ENCODE results near the gene BFSP2.
A peak's percentile ranks its signal among the peaks of the same experiment; 100 is the strongest.

Gene BFSP2

GRCh38 chr3:133383741-133384140 is 16.1 kb upstream of the BFSP2 start:
- no peak for DNase-seq

DNA sequence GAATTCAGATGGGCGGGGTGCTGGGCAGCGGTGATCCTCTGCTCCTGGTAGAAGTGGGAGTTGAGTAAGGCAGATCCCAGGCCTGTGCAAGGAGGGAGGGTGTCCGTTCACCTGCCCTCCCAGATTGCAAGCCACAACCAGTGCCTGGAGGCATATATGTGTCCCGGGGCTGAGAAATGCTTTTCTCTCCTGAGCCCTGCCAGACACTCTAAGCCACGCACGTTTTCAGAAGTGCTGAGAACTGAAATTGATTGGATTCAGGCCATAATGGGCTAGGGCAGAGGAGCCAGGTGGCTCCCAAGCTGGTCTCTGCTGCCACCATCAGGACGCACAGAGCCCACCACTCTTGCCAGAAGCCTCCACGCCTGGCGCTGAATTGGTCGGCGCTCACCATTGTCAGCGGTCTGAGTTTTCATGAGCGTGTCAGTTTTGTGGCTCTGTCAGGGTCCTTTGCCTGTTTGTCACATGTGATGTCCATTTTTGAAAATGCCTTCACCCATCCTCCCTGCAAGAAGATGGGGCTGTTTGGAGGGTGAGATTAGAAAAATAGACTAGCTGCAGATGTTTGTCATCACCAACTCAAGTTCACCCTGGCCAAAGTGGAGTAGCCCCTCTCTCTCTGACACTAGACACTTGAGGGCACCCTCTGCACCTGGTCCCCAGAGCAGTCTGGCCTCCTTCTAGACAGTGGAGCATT is 15.4 kb upstream of the BFSP2 start:
- peak in 1 of 5 donors; percentile 21 for DNase-seq

- no peak for DNase-seq
Measured at GRCh38 chr3:133386876-133387275, 13.0 kb upstream of the BFSP2 start.

DNA sequence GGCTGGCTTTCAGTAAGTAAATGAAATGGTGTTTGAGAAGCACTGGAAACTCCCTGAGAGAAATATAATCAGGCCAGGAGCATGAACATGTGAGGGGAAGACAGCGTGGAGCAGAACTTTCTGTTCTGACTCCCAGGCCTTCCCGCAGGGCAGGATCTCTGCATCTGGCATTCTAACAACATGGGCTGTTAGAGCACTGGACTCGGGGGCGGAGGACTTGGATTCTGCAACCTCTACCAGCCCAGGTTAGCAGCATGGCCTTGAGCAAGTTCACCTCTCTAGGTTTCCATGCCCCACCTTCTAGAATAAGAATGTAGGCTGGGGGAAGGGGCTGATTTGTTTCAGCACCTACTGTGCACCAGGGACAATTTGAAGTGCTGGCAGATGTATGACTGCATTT is 12.5 kb upstream of the BFSP2 start:
- no peak for DNase-seq

DNA sequence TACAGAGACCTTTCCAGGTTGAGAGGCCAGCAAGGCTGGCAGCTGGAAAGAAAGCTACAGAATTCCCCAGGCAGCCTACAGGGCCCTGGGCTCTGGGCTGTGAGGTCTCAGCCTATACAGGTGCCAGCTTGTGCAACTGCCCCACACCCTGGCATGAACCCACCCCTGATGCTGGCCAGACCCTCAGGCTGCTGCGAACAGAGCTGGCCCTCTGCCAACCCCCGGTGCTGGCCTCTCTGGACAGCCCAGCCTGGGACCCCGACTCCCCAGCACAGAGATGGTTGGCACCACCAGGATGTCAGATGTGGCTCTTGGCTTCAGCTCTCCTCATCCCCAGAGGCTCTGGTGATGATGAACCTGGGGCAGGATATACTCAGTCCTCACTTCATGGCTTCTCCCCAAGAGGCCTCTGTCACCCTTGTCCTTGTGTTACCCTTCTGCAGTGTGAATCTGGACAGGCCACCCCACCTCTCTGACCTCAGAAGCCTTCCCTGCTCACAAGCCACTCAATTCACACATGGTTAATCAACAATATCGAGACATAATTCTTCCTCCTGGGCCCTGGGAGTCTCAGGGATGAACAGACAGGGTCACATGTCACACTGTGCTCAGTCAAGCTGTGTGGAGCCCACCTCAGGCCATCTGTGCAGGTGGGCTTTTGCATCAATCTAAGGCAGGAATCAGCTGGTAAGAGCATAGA is 11.0 kb upstream of the BFSP2 start:
- no peak for DNase-seq

- no peak for DNase-seq
Measured at GRCh38 chr3:133390715-133391114, 9.1 kb upstream of the BFSP2 start.

- DNase-seq = no peak
Measured at GRCh38 chr3:133393204-133393603, 6.7 kb upstream of the BFSP2 start.

DNA sequence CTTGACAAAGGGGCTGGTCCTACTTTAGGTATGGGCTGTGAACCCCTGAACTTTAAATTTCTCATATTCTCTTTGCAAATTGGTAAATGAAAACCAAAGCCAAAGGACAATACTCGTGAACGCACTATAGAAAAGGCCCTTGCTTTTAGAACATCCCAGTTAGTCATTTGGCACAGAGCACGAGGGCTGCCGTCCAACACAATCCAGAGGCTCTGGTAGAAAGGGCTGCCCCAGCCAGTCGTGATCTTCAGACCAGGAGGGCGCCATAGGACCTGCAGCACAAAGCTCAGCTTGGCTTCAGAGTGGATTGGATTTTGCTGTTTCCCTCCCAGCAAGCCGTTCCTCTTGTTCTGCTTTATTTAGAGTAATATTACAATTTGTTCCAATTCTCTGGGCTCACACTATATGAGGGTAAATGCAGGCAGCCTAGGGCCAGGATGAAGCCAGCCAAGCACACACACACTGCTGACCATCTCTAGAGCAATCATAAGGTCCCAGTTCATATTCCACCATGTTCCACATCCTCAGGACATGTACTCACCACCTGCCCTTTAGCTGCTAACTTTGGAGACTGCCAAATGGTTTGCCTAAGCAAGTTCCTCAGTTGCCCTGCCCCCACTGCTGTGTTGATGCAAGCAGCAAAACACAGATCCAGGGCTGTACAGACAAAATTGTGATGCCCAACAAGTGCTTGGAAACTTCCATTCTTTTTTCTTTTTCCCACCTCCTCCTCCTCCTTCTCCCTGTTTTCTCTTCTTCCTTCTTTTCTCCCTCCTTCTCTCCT is 6.0 kb upstream of the BFSP2 start:
- no peak for DNase-seq

DNA sequence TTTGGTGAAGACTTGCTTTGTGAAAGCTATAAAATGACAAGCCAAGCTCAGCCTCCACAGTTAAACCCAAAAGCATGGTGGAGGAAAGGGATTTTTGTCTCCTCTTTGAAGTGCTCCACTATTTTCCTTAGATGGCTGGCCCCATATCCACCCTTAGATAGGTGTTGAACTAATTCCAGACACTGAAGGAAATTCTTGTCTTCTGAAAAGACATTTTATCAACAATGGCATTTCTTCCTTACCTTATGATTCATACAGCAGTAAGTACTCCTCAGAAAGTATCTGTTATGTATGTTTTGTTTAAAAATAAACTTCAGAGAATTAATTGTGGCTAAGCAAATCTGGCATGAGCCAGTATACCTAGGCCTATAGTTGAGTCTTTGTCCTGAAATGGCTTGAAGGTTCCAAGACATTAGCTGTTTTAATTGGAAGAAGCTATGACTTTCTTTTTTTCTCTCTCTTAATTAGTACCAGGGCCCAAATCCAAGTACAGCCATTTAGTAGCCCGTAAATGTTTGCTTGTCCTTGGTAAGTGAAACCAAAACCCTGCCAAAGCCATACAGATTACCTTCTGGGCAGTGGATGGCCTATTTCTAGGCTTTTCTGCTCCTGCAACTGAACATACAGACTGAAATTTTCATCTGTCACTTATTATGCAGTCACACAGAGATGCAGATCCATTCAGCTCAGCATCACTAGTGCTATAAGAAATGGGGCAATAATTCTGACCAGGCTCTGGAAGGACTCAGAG is 5.1 kb upstream of the BFSP2 start:
- DNase-seq = no peak

GRCh38 chr3:133396906-133397305 is 3.0 kb upstream of the BFSP2 start:
- DNase-seq = no peak

DNA sequence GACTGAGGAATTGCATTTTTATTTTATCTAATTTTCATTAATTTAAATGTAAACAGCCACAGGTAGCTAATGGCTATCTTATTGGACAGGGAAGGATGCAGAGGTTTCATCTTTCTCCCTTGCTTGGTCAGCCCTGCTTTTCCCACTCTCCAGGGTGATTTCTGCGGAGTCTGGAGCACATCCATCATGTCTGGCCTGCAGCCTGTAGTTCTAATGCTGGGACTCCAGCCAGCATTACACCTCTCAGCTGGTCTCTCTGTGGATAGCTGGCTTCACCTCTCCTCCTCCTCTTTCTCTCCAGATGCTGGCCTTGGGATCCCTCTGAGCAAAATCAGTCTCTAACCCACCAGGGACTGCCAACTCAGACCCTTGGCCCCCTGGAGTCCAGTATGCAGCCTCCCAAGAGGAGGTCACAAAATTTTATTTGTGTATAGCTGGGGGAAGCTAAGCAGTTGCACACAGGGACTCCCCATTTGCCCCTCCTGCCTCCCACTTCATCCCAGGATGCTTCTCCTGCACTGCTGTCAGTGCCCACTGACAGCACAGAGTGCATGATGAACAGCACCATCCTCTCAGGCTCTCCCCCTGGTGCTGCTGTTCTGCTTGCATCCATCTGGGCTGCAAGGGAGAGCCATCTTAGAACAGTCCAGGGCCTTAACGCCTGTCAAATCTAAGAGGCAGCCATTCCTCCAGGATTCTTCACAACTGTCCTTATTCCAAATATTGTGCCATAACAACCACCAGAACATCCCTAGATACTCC is 1.7 kb downstream of the BFSP2 start:
- no peak for DNase-seq

- no peak for DNase-seq
Measured at GRCh38 chr3:133404920-133405319, 5.1 kb downstream of the BFSP2 start.

- DNase-seq = no peak
Measured at GRCh38 chr3:133408366-133408765, 8.5 kb downstream of the BFSP2 start.

DNA sequence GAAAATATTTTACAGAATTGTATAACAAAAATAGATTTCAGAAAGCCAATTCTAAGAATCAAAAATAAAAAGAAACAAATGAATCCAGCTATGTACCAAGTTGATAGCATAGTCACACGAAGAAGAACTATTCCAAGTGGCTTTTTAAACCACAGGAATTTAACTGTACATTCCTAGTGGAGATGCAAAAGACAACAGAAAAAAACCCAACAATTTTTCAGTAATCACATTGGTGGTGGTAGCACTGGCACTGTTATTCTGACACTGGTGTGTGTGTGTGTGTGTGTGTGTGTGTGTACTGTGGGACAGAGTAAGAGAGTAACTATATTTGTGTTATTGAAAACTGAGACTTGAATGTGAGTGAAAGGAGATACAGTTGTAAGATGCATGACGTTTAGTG is 9.1 kb downstream of the BFSP2 start:
- DNase-seq = no peak

DNA sequence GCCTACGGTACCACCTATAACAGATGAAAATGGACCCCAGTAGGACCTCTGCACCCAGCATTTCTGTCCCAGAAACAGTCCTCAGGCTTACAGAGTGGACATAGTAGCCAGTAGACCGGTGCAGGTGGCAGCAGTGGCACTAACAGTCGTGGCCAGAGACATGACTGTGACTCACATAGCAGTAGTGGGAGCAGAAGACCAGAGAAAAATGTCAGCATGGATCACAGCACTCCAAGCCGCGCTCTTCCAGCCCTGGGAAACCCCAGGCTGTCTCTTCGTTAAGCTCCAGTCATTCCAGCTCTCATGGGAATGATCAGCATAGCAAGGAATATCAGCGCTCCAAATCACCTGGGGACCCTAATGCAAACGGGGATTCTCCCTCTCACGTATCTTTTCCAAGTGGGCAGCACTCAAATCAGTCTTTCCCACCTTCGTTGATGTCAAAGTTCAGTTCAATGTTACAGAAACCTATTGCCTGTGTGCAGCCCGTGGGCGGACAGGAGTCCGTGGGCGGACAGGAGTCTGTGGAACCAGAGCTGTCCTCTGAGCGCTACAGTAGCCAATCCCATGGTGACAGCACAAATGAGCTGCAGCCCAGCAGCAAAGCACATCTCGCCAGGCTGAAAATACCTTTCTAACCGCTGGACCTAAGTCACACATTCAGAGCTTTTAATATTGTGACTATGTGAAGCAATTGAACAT is 10.5 kb downstream of the BFSP2 start:
- no peak for DNase-seq

- no peak for DNase-seq
Measured at GRCh38 chr3:133412183-133413132, 12.6 kb downstream of the BFSP2 start.

DNA sequence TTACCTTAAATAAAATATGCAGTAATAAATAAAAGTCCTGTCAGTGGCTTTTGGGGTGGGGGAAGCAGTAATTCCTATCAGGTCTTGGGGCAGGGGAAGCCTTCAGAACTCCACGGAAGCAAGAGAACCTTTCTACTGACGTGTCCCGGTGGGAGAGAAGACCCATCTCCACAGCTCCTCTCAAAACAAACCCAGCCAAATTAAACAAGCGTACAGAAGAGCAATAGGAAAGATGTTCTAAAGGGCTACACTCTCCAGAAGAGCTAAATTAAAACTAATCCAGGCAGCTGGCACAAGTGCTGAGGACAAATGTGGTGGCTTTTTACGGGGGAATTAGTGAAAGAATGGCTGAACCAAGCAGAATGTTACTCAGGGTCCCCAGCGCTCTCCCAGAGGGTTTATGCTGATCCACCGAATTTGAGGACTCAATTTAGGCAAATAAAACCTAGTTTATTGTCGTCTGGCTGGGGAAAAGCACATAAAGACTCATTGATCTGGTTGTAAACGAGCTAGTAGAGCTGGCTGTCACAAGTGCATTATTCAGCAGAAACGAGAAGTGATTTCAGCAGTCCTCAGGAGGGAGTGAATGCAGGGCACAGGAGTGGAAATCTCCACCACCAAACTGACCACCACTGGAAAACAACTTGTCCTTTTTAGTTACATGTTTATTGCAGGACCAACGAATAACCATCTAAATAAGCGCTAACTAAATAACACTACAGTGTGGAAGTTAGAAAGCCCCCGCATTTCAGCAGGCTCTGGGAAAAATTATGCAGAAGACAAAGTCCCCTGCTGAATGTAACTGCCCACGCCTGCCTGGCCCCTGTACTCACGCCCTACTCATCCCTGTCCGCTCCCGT is 13.5 kb downstream of the BFSP2 start:
- DNase-seq = peak in 1 of 5 donors; percentile 7

DNA sequence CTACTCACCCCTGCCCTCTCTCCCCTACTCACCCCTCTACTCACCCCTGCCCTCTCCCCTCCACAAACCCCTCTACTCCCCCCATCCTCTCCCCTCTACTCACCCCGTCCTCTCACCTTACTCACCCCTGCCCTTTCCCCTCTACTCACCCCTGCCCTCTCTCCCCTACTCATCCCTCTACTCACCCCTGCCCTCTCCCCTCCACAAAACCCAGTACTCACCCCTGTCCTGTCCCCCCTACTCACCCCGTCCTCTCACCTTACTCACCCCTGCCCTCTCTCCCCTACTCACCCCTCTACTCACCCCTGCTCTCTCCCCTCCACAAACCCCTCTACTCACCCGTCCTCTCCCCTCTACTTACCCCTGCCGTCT is 14.2 kb downstream of the BFSP2 start:
- DNase-seq = no peak

DNA sequence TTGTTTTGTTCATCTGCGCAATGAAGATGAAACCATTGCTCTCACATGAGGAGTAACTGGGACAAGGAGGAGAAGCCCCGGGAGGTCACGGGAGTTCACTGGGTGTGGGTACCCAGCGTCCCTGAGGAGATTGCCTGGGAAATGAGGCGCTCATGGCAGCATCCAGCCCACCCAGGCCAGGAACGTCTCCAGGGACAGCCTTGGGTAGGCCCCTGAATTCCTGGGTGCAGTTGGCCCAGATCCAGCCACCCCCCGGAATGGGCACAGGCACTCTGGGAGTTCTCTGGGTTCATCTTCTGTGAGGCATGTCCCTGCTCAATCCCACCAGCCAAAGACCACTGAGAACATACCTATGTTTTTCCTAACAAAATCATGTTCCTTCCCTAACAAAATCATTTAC is 18.5 kb downstream of the BFSP2 start:
- DNase-seq = no peak

Measured in T-helper 1 cell (primary cell).